Measurements from ENCODE around the gene SH3GL1.

DNA sequence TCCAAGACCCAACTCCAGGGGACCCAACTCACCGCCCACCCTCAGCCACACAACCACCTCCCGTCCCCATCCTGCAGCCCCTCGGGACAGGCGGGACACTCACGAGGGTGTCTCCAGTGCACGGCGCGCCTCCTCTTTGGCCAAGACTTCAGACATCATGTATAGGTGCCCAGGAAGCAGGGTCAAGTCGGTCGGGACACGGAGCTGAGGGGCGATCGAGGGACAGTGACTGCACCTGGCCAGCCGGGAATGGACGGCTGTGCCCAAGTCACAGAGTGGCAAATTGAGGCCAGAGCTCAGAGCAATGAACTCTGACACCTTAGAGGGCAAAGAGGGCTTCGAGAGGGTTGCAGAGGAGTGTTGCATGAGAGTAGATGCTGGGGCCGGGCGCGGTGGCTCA is 70.5 kb downstream of the SH3GL1 start:
- TF ChIP-seq CTCF (IDR thresholded peaks at IDR 0.05; ENCODE audit: poor library complexity) (no peak), EZH2phosphoT487 (IDR thresholded peaks at IDR 0.05; ENCODE audit: low read depth, severe bottlenecking, unreplicated experiment) (no peak), EZH2 (IDR thresholded peaks at IDR 0.05; ENCODE audit: borderline replicate concordance) (no peak)

Data from hepatocyte (in vitro differentiated cells).